Peyer's patch (tissue), 4 donors: ENCODE results near the gene MORF4L2. TPM values are rescaled to one million over a fixed set of nuclear protein-coding genes. Genes with fewer than 3 reads are reported as not detected.

Experiments
- DNase-seq, 3 donors: peaks; one replicate each; pipeline ENCODE4 v3.0.0-alpha.2; 2017 to 2019
- H3K27ac ChIP-seq, 4 donors: fragments of 200-600 bp; sonication (generic); one replicate each; pipeline ENCODE4 v1.5.1; 2016 to 2019
- H3K27me3 ChIP-seq, 2 donors: fragments of 200-600 bp; sonication (generic); one replicate each; pipeline ENCODE4 v1.5.1; 2019
- H3K36me3 ChIP-seq, 3 donors: fragments of 200-600 bp; sonication (generic); one replicate each; pipeline ENCODE4 v1.5.1; 2016 to 2019
- H3K4me1 ChIP-seq, 4 donors: fragments of 200-600 bp; sonication (generic); one replicate each; pipeline ENCODE4 v1.5.1; 2016 to 2019
- H3K4me3 ChIP-seq, 4 donors: fragments of 200-600 bp; sonication (generic); 1 replicate in 3 of 4; 2 replicates in 1 of 4; pipeline ENCODE4 v1.5.1; 2016 to 2019; ENCODE audit warnings: mild to moderate bottlenecking in 1 of 4
- H3K9me3 ChIP-seq, 4 donors: fragments of 200-600 bp; sonication (generic); one replicate each; pipeline ENCODE4 v1.5.1; 2016 to 2019; ENCODE audit warnings: mild to moderate bottlenecking in 1 of 4
- CTCF ChIP-seq, 6 experiments: fragments of 450-650 bp in 4 of 6; fragments of 200-600 bp in 2 of 6; sonication (generic) in 1 of 6; IDR thresholded peaks; one replicate each; pipeline ENCODE4 v1.5.1; 2017 to 2019; ENCODE audit warnings: antibody characterized with exemption in 6 of 6, mild to moderate bottlenecking in 3 of 6, moderate library complexity in 1 of 6
- POLR2A ChIP-seq, 2 donors: fragments of 450-650 bp; IDR thresholded peaks; one replicate each; pipeline ENCODE4 v1.5.1; 2017; ENCODE audit warnings: antibody characterized with exemption in 2 of 2, mild to moderate bottlenecking in 2 of 2, moderate library complexity in 2 of 2
- total RNA-seq, 4 donors: library from RNA; depleted of rRNA; stranded (reverse); fragments of >200 nt; gene quantifications; one replicate each; pipeline ENCODE4 v1.1.0, GENCODE V29; 2016

The MORF4L2 gene
- total RNA-seq, 4 donors from 2014 or later: 113 to 280 (median 168) TPM

DNA sequence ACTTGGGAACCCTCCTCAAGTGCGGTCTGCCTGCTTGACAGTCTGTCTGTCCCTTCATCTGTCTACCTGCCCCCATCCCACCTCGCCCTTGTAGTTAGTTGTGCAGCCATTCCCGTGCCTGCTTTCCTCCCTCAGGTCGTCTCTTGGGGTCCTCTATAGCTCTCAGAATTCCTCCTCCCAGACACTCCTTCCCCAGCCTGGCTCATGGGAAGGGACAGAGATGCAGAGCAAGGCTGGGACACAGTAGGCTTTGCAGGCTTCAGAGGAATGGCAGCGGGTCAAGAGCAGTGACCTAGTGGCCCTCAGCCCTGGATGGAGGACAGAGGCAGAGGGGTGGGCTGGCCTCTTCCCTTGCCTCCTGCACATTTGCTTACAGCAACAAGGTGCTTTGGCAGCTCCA is 42.5 kb upstream of the MORF4L2 start:
- no peak for DNase-seq
- Histone ChIP-seq H3K36me3 (no peaks in the 10 kb centered on the region), H3K27me3 (no peaks in the 10 kb centered on the region), H3K9me3 (no peaks in the 10 kb centered on the region), H3K4me1 (no peaks in the 10 kb centered on the region), H3K27ac (no peak overlapping the region), H3K4me3 (no peak overlapping the region)
- TF ChIP-seq POLR2A (IDR thresholded peaks at IDR 0.05): no peak
- no peak for TF ChIP-seq CTCF (IDR thresholded peaks at IDR 0.05)

GRCh38 chrX:103727115-103727514 is 40.6 kb upstream of the MORF4L2 start:
- no peaks in the 10 kb centered on the region for H3K9me3 ChIP-seq
- TF ChIP-seq POLR2A (IDR thresholded peaks at IDR 0.05) (no peak), CTCF (IDR thresholded peaks at IDR 0.05) (no peak)
- no peaks in the 10 kb centered on the region for H3K27me3 ChIP-seq
- H3K36me3 ChIP-seq: no peaks in the 10 kb centered on the region
- H3K4me1 ChIP-seq: no peaks in the 10 kb centered on the region
- H3K4me3 ChIP-seq: no peak overlapping the region
- DNase-seq: no peak
- H3K27ac ChIP-seq: no peak overlapping the region

- Histone ChIP-seq H3K27me3 (no peaks in the 10 kb centered on the region), H3K4me3 (no peak overlapping the region), H3K36me3 (no peaks in the 10 kb centered on the region), H3K27ac (no peak overlapping the region), H3K4me1 (no peaks in the 10 kb centered on the region), H3K9me3 (no peaks in the 10 kb centered on the region)
- no peak for DNase-seq
- TF ChIP-seq CTCF (IDR thresholded peaks at IDR 0.05) (no peak), POLR2A (IDR thresholded peaks at IDR 0.05) (no peak)
These were observed 40.0 kb upstream of the MORF4L2 start for GRCh38 chrX:103726477-103726876.

- TF ChIP-seq CTCF (IDR thresholded peaks at IDR 0.05) (no peak), POLR2A (IDR thresholded peaks at IDR 0.05) (no peak)
- Histone ChIP-seq H3K4me1 (no peaks in the 10 kb centered on the region), H3K9me3 (no peaks in the 10 kb centered on the region), H3K27me3 (no peaks in the 10 kb centered on the region), H3K27ac (no peak overlapping the region), H3K4me3 (no peak overlapping the region), H3K36me3 (no peaks in the 10 kb centered on the region)
- no peak for DNase-seq
These were observed 36.0 kb upstream of the MORF4L2 start for GRCh38 chrX:103722505-103722904.

GRCh38 chrX:103718120-103718519 is 31.6 kb upstream of the MORF4L2 start:
- Histone ChIP-seq H3K4me3 (peak overlapping the region in 1 of 4 donors; percentile 25), H3K27ac (peak overlapping the region in 3 of 4 donors; percentile 12 to 59 (median 58)), H3K27me3 (no peaks in the 10 kb centered on the region), H3K36me3 (no peaks in the 10 kb centered on the region), H3K4me1 (no peaks in the 10 kb centered on the region), H3K9me3 (no peaks in the 10 kb centered on the region)
- TF ChIP-seq CTCF (IDR thresholded peaks at IDR 0.05) (no peak), POLR2A (IDR thresholded peaks at IDR 0.05) (peak in 1 of 2 donors; percentile 10)
- no peak for DNase-seq

DNA sequence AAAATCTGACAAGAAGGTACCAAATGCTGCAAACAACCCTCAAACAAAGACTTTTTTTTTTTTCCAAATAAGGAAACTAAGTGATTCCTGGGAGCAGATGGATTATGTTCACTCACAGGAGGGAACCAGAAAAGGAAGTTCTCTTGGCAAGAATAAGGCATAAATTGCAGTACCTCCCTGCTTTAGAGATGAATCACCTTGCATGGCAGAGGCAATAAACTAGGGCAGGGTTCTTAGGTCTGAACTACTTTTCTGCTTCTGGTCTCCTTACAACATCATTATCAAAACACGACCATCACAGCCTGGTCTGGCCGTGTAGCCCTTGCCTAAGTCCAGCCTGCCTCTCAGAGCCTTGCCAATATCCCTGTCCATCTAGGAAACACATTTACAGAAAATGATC is 30.5 kb upstream of the MORF4L2 start:
- peak in 1 of 3 donors; percentile 57 for DNase-seq
- peak in 1 of 2 donors; percentile 28 for TF ChIP-seq POLR2A (IDR thresholded peaks at IDR 0.05)
- TF ChIP-seq CTCF (IDR thresholded peaks at IDR 0.05): no peak
- Histone ChIP-seq H3K27ac (peak overlapping the region in 2 of 4 donors; percentile 58 to 59), H3K9me3 (no peaks in the 10 kb centered on the region), H3K36me3 (no peaks in the 10 kb centered on the region), H3K4me3 (no peak overlapping the region), H3K27me3 (no peaks in the 10 kb centered on the region), H3K4me1 (no peaks in the 10 kb centered on the region)
